Endometrial microvascular endothelial cells (primary cell): Measurements from ENCODE around the gene XIRP2. TPM values are rescaled to one million over a fixed set of nuclear protein-coding genes. Genes with fewer than 3 reads are reported as not detected.

Source experiments
- in situ Hi-C: cut with HindIII; loops from 2 replicates; pipeline ENCODE4 v1.10.0; 2017; ENCODE audit warnings: low sequenced_read_pairs, low pct_unique_long_range_greater_than_20kb; ENCODE audit errors: inconsistent ontology term
- total RNA-seq: library from RNA; depleted of rRNA; stranded (reverse); fragments of >200 nt; gene quantifications from one replicate; pipeline ENCODE4 v1.2.3, GENCODE V29; 2015; ENCODE audit errors: inconsistent ontology term

The XIRP2 gene
- total RNA-seq, 1 donor from 2014 or later, result not detected

DNA sequence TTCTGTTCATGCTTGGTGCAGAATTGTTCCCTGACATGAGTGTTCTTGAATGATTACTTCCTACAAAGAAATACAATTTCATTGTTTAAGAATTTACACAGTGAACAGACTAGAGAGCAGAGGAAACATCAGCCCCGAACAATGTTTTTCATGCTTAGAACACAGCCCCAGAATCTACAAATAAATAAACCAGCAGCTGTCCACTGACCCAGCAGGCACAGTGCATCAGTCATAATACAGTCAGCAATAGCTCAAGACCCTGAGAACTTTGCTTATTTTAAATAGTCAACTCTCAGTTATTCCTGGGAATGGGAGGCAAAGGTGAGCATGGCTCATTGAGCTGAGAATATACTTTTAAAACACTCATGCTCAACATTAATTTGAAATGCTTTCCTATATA lies 38.4 kb downstream of the XIRP2 start:
- in situ Hi-C loops, result no loop called here

GRCh38 chr2:166932032-166932431 lies 43.8 kb downstream of the XIRP2 start:
- in situ Hi-C loops, result no loop called here

DNA sequence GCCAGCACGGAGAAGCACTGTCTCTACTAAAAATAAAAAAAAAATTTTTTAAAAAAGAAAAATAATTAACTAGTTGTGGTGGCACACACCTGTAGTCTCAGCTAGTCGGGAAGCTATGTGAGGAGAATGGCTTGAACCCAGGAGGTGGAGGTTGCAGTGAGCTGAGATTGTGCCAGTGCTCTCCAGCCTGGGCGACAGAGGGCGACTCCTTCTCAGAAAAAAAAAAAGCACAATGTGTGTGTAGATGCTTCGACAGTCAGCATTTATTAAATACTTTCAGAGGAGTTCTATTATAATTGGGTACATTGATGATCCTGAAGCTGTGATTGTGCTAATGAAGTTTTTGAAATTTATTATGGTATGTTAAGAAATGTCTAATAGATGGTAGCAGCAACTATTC lies 46.5 kb downstream of the XIRP2 start:
- in situ Hi-C loops, result no loop called here

DNA sequence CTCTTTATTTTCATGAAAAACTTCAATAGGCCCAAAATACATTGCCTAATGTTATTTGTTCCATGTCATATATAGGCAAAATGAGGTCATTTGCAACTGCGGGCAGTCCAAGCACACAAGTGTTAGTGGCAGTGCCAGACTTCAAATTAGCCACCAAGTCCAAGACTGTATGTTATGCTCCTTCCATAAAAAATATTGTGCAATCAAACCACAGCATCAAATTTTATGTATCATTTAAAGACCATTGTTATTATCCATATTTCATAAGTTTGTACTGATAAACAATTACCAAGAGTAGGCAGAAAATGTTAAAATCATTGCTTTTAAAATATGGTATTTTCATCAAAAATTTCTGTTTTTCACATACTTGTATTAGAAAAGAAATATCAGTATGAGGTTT lies 54.1 kb downstream of the XIRP2 start:
- in situ Hi-C loops, result no loop called here

DNA sequence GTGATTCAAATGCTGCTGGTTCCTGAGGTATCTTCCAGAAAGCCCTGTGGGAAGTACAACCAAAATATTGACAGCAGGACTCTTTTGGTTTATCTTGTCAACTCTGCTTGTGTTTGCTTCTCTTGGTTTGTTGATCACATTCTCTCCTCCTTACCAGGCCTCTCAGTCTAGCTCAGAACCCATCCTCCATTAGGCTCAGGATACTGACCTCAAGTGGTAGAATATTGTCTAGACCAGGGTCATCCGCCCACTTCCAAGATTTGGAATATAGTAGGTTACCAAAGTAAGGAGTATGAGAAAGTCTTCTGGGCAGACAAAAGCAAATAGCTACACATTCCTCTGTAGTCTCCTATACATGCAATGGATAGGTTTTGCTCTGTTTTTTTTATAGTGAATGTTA lies 56.6 kb downstream of the XIRP2 start:
- in situ Hi-C loops, result no loop called here

DNA sequence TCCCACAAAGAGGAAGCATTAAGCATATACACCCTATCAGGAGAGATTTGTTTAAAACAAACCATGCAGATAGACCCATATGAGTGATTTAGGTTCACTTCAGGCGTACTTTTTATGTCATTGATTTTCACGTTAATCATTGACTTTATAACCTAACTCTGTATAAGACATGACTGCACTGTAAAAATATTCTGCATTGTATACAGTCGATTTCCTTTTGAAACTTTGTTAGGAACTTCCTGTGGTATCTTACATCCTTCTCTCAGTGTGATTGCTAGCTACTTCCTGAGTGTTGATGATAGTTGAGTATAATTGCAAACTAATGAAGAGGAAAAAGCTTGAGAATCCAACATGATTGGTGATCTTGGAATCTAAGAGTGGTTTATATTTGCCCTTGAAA lies 69.4 kb downstream of the XIRP2 start:
- in situ Hi-C loops, result no loop called here

- in situ Hi-C loops, result no loop called here
These were observed 70.8 kb downstream of the XIRP2 start for GRCh38 chr2:166958986-166959481.

DNA sequence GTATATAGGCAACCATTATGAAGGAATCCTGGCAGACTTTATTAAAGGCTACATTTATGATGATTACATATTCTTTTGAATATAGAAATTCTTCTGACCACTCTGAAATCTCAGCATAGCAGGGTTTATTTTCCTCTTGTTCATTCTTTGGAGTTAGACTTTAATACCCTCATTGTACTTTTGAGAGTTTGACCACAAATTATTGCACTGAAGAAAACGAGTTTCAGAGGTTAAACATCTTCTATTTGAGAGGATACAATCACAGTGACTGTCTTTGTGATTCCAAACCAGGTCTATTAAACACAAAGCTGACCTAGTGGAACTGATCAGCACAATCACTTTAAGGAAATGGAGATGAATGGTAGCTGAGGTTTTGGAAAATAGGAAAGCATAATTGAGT lies 71.3 kb downstream of the XIRP2 start:
- in situ Hi-C loops, result no loop called here

DNA sequence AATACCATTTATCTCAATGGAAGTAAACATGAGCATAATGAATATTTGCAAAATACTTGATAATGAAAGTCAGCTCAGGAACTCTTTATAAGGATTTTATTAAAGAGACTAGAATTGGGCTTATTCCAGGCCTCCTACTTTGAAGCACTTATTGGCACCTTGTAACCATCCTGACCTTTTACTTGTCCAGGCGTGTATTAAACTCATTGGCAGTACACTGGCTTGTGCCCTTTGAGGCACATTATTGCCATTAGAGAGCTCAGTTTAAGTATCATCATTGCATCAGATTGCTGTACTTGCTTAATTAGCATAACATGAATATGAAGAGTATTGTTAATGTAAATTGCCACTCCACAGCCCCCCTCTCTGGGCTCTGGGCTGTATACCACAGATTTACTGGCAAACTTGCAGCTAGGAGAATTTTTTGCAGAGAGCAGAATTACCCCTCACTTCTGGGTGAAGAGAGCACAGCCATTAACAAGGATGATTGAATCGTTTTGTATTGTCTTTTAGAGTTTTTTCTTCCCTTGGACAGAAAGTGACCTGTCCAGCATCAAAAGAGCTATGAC lies 72.5 kb downstream of the XIRP2 start:
- in situ Hi-C loops, result no loop called here

- in situ Hi-C loops, result no loop called here
These were observed 73.7 kb downstream of the XIRP2 start for GRCh38 chr2:166961933-166962332.

DNA sequence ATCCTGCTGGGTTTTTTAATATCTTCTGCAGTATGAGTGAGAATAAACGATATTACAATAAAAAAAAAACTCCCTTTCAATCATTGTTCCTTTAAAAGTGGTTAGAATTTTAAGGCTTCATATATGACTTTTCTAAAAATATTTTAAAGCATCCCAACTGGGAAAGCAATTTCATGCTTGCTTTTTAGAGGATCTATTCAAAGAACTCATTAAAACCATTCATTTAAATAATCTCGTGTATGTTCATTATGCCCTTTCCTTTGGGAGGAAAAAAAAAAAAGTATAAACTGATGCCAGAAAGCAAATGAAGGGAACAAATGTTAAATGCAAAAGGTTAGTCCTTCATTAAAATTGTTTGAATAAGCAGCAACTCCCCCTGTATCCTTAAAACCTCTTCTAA lies 81.2 kb downstream of the XIRP2 start:
- in situ Hi-C loops, result no loop called here

DNA sequence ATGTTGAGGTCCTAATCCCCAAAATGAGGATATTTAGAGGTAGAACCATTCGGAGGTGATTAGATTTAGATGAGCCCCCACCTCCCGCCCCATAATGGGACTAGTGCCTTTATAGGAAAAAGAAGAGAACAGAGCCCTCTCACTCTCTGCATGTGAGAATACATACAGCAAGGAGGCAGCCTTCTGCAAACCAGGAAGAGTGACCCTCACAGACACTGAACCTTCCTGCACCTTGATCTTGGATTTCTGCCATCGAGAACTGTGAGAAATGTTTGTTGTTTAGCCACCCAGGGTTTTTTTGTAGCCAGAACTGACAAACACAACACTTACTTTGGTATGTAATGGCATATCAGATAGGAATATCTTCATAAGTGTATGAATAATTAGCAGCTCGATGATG lies 83.7 kb downstream of the XIRP2 start:
- in situ Hi-C loops, result no loop called here

GRCh38 chr2:166972418-166972817 lies 84.1 kb downstream of the XIRP2 start:
- in situ Hi-C loops, result no loop called here

GRCh38 chr2:166984188-166984587 lies 95.9 kb downstream of the XIRP2 start:
- in situ Hi-C loops, result no loop called here

GRCh38 chr2:166984797-166985196 lies 96.5 kb downstream of the XIRP2 start:
- in situ Hi-C loops, result no loop called here

GRCh38 chr2:166994588-166995336 lies 106.5 kb downstream of the XIRP2 start:
- in situ Hi-C loops, result no loop called here

DNA sequence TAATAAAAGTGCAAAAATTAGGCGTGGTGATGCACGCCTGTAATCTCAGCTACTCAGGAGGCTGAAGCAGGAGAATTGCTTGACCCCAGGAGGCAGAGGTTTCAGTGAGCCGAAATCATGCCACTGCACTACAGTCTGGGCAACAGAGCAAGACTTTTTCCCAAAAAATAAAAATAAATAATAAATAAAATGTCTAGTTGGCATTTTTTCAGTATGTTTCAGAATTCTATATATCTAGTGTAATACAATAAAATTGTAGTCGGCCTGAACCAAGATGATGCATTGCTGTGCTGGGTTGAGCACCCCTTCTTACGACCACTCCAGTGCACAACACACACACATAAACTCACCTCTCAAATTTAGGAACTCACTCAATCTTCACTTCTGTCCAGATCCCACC lies 108.2 kb downstream of the XIRP2 start:
- in situ Hi-C loops, result no loop called here

- in situ Hi-C loops, result no loop called here
These were observed 112.9 kb downstream of the XIRP2 start for GRCh38 chr2:167001165-167001564.

GRCh38 chr2:167005096-167005495 lies 116.8 kb downstream of the XIRP2 start:
- in situ Hi-C loops, result no loop called here

DNA sequence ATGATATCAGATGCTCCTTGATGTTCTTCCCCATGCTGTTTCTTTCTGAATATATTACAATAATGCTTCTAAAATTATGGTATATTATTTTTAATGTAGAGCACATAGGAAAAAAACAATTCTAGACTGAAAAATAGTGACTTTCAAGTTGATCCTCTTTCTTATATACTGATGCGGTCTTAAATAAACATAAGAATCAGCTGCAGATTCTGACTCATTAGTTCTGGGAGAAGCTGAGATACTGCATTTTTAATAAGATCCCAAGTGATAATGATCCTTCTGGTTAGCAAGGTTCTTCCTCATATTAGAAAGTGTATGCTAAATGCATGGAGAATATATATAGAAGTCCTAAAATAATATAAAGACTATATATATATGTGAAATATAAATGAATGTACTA lies 124.9 kb downstream of the XIRP2 start:
- in situ Hi-C loops, result no loop called here

GRCh38 chr2:167015806-167016205 lies 127.5 kb downstream of the XIRP2 start:
- in situ Hi-C loops, result no loop called here
